ENCODE measurements around the gene ATF1.
"Not testable (repeated sequence)": the region's sequence is repeated elsewhere in the genome, so short reads cannot be mapped to it uniquely, and the experiment has no call there.

The ATF1 gene

DNA sequence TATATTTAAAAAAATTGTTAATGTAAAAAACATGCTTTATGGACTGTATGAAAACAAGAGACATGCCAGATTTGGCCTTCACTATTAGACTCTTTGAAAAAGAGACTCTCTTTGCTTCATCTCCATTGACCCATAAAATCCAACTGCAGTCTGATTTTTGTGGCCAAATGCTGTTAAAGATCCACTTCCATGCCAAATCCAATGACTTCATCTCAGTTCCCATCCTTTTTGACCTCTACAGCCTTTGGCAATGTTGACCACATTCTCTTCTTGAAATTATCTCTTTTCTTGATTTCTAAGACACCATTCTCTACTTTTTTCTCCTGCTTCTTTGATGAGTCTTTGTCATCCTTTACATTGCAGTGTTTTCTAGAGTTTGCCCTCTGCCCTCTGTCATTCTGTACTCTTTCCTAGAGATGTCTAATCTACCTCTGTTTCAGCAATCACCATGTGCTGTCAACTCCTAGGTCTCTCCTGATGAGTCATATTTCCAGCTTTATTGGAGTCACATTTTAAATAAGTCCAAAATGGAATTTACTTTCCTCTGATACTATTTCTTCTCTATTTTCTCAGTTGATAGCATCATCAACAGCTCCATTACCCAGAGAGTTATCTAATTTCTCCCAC, 81.2 kb downstream of the ATF1 start:
- TF ChIP-seq, protein P1, sequence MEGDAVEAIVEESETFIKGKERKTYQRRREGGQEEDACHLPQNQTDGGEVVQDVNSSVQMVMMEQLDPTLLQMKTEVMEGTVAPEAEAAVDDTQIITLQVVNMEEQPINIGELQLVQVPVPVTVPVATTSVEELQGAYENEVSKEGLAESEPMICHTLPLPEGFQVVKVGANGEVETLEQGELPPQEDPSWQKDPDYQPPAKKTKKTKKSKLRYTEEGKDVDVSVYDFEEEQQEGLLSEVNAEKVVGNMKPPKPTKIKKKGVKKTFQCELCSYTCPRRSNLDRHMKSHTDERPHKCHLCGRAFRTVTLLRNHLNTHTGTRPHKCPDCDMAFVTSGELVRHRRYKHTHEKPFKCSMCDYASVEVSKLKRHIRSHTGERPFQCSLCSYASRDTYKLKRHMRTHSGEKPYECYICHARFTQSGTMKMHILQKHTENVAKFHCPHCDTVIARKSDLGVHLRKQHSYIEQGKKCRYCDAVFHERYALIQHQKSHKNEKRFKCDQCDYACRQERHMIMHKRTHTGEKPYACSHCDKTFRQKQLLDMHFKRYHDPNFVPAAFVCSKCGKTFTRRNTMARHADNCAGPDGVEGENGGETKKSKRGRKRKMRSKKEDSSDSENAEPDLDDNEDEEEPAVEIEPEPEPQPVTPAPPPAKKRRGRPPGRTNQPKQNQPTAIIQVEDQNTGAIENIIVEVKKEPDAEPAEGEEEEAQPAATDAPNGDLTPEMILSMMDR (IDR thresholded peaks at IDR 0.05; ENCODE audit: low read depth, low read length, missing control alignments) = no peak
- Histone ChIP-seq H3K27me3 (replicated peaks) (no peaks in the 10 kb centered on the region), H3K36me3 (replicated peaks) (no peaks in the 10 kb centered on the region), H3K27ac (no peak overlapping the region), H3K4me3 (ENCODE audit: low read depth, low read length) (no peak overlapping the region)
- in situ Hi-C loops (cut with HindIII; ENCODE audit: low pct_ligation_motif_present, low sequenced_read_pairs) = no loop called here
- no peak for DNase-seq

DNA sequence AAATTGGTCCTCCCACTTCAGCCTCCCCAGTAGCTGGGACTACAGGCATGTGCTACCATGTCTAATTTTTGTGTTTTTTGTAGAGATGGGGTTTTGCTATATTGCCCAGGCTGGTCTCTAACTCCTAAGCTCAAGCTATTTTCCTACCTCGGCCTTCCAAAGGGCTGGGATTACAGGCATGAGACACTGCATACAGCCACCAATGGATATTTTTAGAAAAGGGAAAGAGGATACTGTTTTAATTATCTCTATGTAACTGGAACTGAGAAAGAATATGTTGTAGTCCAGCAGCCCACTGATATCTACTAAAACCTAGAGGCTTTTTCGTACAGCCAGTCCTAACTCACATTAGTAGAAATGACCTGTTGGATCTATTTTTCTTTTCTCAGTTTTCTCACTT, 85.1 kb downstream of the ATF1 start:
- Histone ChIP-seq H3K4me3 (ENCODE audit: low read depth, low read length) (no peak overlapping the region), H3K27me3 (replicated peaks) (no peaks in the 10 kb centered on the region), H3K36me3 (replicated peaks) (no peaks in the 10 kb centered on the region), H3K27ac (no peak overlapping the region)
- in situ Hi-C loops (cut with HindIII; ENCODE audit: low pct_ligation_motif_present, low sequenced_read_pairs) = no loop called here
- no peak for DNase-seq
- TF ChIP-seq, protein P1 (IDR thresholded peaks at IDR 0.05; ENCODE audit: low read depth, low read length, missing control alignments) = no peak

DNA sequence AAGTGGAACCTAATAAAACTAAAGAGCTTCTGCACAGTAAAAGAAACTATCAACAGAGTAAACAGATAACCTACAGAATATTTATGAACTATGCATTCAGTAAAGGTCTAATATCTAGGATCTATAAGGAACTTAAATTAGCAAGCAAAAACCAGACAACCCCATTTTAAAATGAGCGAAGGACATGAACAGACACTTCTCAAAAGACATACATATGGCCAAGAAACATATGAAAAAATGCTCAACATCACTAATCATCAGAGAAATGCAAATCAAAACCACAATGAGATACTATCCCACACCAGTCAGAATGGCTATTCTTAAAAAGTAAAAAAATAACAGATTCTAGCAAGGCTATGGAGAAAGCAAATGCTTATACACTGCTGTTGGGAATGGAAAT, 91.3 kb downstream of the ATF1 start:
- H3K4me3 ChIP-seq (ENCODE audit: low read depth, low read length); H3K36me3 ChIP-seq (replicated peaks); DNase-seq; H3K27me3 ChIP-seq (replicated peaks); H3K27ac ChIP-seq; in situ Hi-C loops (cut with HindIII; ENCODE audit: low pct_ligation_motif_present, low sequenced_read_pairs): not testable (repeated sequence)

DNA sequence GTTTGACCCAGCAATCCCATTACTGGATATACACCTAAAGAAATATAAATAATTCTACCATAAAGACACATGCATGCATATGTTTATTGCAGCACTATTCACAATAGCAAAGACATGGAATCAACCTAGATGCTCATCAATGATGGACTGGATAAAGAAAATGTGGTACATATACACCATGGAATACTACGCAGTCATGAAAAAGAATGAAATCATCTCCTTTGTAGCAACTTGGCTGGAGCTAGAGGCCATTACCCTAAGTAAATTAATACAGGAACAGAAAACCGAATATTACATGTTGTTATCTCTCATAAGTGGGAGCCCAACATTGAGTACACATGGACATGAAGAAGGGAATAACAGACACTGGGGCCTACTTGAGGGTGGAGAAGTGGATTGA, 91.8 kb downstream of the ATF1 start:
- DNase-seq; H3K36me3 ChIP-seq (replicated peaks); H3K4me3 ChIP-seq (ENCODE audit: low read depth, low read length); H3K27me3 ChIP-seq (replicated peaks); H3K27ac ChIP-seq; in situ Hi-C loops (cut with HindIII; ENCODE audit: low pct_ligation_motif_present, low sequenced_read_pairs): not testable (repeated sequence)

DNA sequence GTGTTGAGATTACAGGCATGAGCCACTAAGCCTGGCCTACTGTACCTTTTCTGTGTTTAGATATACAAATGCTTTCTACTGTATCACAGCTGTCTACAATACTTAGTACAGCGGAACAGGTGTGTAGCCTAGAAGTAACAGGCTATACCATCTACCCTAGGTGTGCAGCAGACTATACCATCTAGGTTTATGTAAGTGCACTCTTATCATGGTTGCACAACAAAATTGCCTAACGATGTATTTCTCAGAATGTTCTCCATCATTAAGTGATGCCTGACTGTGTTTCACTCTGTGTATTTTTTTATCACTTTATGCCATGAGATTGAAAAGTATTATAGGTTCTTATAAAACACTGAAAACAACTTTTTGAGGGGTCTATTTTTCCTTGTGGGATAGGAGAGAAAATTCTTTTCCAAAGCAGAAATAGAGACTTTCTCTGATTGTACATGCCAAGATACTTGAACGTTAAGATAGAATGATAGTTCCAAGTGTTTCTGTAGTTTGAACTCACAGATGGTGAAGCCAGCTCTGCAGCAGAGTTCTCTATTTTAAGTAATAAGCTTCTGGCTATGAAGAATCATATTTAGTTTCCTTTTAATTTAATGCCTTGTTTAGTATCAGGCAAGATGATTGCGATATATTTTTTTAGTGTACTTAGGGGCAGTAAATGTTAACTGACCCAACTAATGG, 95.9 kb downstream of the ATF1 start:
- H3K36me3 ChIP-seq (replicated peaks) = no peaks in the 10 kb centered on the region
- no peak overlapping the region for H3K4me3 ChIP-seq (ENCODE audit: low read depth, low read length)
- no peak overlapping the region for H3K27ac ChIP-seq
- in situ Hi-C loops (cut with HindIII; ENCODE audit: low pct_ligation_motif_present, low sequenced_read_pairs) = no loop called here
- H3K27me3 ChIP-seq (replicated peaks) = no peaks in the 10 kb centered on the region
- TF ChIP-seq, protein P1 (IDR thresholded peaks at IDR 0.05; ENCODE audit: low read depth, low read length, missing control alignments) = no peak
- no peak for DNase-seq

DNA sequence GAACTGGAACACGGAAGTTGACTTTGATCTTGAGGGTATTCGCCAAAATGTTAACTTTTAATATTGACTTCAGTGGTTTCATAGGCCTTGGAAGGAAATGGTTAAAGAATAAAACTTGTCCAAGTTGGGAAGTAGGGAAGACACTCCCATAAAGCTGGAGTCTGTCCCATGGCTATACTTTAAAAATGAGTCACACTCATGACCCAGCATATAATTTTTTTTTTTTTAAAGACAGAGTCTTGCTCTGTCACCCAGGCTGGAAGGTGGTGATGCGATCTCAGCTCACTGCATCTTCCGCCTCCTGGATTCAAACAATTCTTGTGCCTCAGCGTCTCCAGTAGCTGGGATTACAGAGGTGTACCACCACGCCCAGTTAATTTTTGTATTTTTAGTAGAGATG, 98.4 kb downstream of the ATF1 start:
- H3K36me3 ChIP-seq (replicated peaks) = no peaks in the 10 kb centered on the region
- no peaks in the 10 kb centered on the region for H3K27me3 ChIP-seq (replicated peaks)
- TF ChIP-seq, protein P1 (IDR thresholded peaks at IDR 0.05; ENCODE audit: low read depth, low read length, missing control alignments) = no peak
- DNase-seq = peak; percentile 16
- in situ Hi-C loops (cut with HindIII; ENCODE audit: low pct_ligation_motif_present, low sequenced_read_pairs) = no loop called here
- H3K27ac ChIP-seq = no peak overlapping the region
- no peak overlapping the region for H3K4me3 ChIP-seq (ENCODE audit: low read depth, low read length)

DNA sequence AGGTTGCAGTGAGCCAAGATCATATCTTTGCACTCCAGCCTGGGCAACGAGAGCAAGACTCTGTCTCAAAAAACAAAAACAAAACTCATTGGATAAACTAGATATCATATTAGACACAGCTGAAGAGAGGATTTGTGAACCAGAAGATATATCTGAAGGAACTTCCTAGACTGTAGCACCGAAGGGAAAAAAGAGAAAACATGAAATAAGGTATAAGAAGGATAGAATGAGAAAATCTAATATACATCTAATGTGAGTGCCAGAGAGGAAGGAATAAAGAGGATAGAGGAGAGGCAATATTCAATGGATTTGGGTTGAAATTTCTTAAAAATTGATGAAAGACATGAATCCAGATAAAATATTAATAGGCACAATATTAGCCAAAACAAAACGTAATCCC, 101.4 kb downstream of the ATF1 start:
- H3K36me3 ChIP-seq (replicated peaks) = no peaks in the 10 kb centered on the region
- H3K27me3 ChIP-seq (replicated peaks) = no peaks in the 10 kb centered on the region
- H3K4me3 ChIP-seq (ENCODE audit: low read depth, low read length) = no peak overlapping the region
- in situ Hi-C loops (cut with HindIII; ENCODE audit: low pct_ligation_motif_present, low sequenced_read_pairs) = no loop called here
- no peak for DNase-seq
- H3K27ac ChIP-seq = no peak overlapping the region
- TF ChIP-seq, protein P1 (IDR thresholded peaks at IDR 0.05; ENCODE audit: low read depth, low read length, missing control alignments) = no peak

DNA sequence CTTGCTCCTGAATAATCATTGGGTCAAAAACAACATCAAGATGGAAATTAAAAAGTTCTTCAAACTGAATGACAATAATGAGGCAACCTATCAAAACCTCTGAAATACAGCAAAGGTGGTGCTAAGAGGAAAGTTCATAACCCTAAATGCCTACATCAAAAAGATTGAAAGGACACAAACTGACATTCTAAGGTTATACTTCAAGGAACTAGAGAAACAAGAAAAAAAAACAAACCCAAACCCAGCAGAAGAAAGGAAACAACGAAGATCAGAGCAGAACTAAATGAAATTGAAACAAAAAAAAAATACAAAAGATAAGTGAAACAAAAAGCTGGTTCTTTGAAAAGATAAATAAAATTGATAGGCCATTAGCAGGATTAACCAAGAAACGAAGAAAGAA, 105.0 kb downstream of the ATF1 start:
- H3K36me3 ChIP-seq (replicated peaks); DNase-seq; H3K27ac ChIP-seq; H3K4me3 ChIP-seq (ENCODE audit: low read depth, low read length); in situ Hi-C loops (cut with HindIII; ENCODE audit: low pct_ligation_motif_present, low sequenced_read_pairs); H3K27me3 ChIP-seq (replicated peaks): not testable (repeated sequence)
